SKM-1 (cell line): ENCODE measurements around the gene TXNIP.

ENCODE experiments used
- DNase-seq: peaks from one replicate; lab custom pipeline; 2025; ENCODE audit not compliant: unreplicated experiment; lab: John Stamatoyannopoulos, UW

Gene TXNIP

GRCh38 chr1:145986551-145986950 lies 9.8 kb downstream of the TXNIP start:
- DNase-seq: no peak

- DNase-seq: peak; percentile 90
These were observed 10.6 kb downstream of the TXNIP start for GRCh38 chr1:145985502-145986439.

- no peak for DNase-seq
These were observed 11.3 kb downstream of the TXNIP start for GRCh38 chr1:145985129-145985501.

GRCh38 chr1:145983960-145984830 lies 12.2 kb downstream of the TXNIP start:
- DNase-seq: no peak

- DNase-seq: no peak
These were observed 13.1 kb downstream of the TXNIP start for GRCh38 chr1:145983206-145983675.

GRCh38 chr1:145982010-145982723 lies 14.2 kb downstream of the TXNIP start:
- DNase-seq: no peak

- no peak for DNase-seq
These were observed 15.9 kb downstream of the TXNIP start for GRCh38 chr1:145980457-145980994.

GRCh38 chr1:145979746-145980456 lies 16.5 kb downstream of the TXNIP start:
- peak; percentile 79 for DNase-seq

- DNase-seq: peak; percentile 100
These were observed 17.3 kb downstream of the TXNIP start for GRCh38 chr1:145978854-145979745.

- no peak for DNase-seq
These were observed 17.9 kb downstream of the TXNIP start for GRCh38 chr1:145978471-145978853.

GRCh38 chr1:145977486-145978470 lies 18.6 kb downstream of the TXNIP start:
- DNase-seq: peak; percentile 91

- no peak for DNase-seq
These were observed 19.4 kb downstream of the TXNIP start for GRCh38 chr1:145977016-145977415.

GRCh38 chr1:145975216-145975615 lies 21.2 kb downstream of the TXNIP start:
- no peak for DNase-seq

GRCh38 chr1:145974721-145975120 lies 21.7 kb downstream of the TXNIP start:
- DNase-seq: no peak

- no peak for DNase-seq
These were observed 23.8 kb downstream of the TXNIP start for GRCh38 chr1:145972580-145972979.

- no peak for DNase-seq
These were observed 29.1 kb downstream of the TXNIP start for GRCh38 chr1:145967288-145967687.

- DNase-seq: no peak
These were observed 31.1 kb downstream of the TXNIP start for GRCh38 chr1:145965119-145965744.
